LNCAP (cell line): ENCODE data around the gene BLM.

Experiments
- CTCF ChIP-seq: fragments of 450-650 bp; IDR thresholded peaks from 2 replicates; pipeline ENCODE4 v1.5.1; 2017; ENCODE audit warnings: mild to moderate bottlenecking

The BLM gene

GRCh38 chr15:90808517-90809235 lies 91.5 kb downstream of the BLM start:
- TF ChIP-seq CTCF = no peak

- no peak for TF ChIP-seq CTCF
Observed at GRCh38 chr15:90809536-90809935, 92.4 kb downstream of the BLM start.

- no peak for TF ChIP-seq CTCF
Observed at GRCh38 chr15:90810354-90810753, 93.2 kb downstream of the BLM start.

GRCh38 chr15:90812171-90812957 lies 95.2 kb downstream of the BLM start:
- TF ChIP-seq CTCF = no peak

GRCh38 chr15:90812958-90813265 lies 95.8 kb downstream of the BLM start:
- TF ChIP-seq CTCF = no peak

GRCh38 chr15:90813796-90814190 lies 96.6 kb downstream of the BLM start:
- no peak for TF ChIP-seq CTCF

GRCh38 chr15:90814191-90814821 lies 97.2 kb downstream of the BLM start:
- no peak for TF ChIP-seq CTCF
